ENCODE results near the gene MECP2. TPM values are rescaled to one million over a fixed set of nuclear protein-coding genes. Genes with fewer than 3 reads are reported as not detected.

MECP2 gene
- total RNA-seq, 4 donors from 2014 or later, result 36.8 to 71.2 (median 47.1) TPM

- TF ChIP-seq CTCF (IDR thresholded peaks at IDR 0.05; ENCODE audit: low read depth), result no peak
Observed at GRCh38 chrX:153973127-153974002, 124.2 kb downstream of the MECP2 start.

GRCh38 chrX:153972368-153973126 lies 125.0 kb downstream of the MECP2 start, which contains the start of gene TMEM187:
Gene TMEM187, plus strand, starts transcription at chrX:153972754. Its CDS starts 9,309 bp downstream, at chrX:153982063.
- TF ChIP-seq CTCF (IDR thresholded peaks at IDR 0.05; ENCODE audit: low read depth), result no peak

Small RNAs within 50 kb of the gene (small RNA-seq; reads per million reads assigned to genes)
- gene MIR3202-1, result not detected

Other genes with a start within 250 kb of the MECP2 start
- 1 to 10 TPM in 2 of 4 donors, under 1 TPM in 2; 0.68 to 1.5 (median 0.95) TPM for gene L1CAM, start 211.5 kb downstream of the MECP2 start, total RNA-seq
- gene AVPR2, start 193.0 kb downstream of the MECP2 start, total RNA-seq, result 10 to 100 TPM in 1 of 4 donors, 1 to 10 TPM in 3; 3.4 to 13.9 (median 5.7) TPM
- 10 to 100 TPM in 3 of 4 donors, 1 to 10 TPM in 1; 8.5 to 37.4 (median 28.2) TPM for gene ARHGAP4, start 171.5 kb downstream of the MECP2 start, total RNA-seq
- 10 to 100 TPM; 69.4 to 87.8 (median 76.5) TPM for gene NAA10, start 162.7 kb downstream of the MECP2 start, total RNA-seq
- 10 to 100 TPM; 14.0 to 43.4 (median 29.5) TPM for gene RENBP, start 153.1 kb downstream of the MECP2 start, total RNA-seq
- 10 to 100 TPM; 17.7 to 33.9 (median 21.2) TPM for gene HCFC1, start 125.9 kb downstream of the MECP2 start, total RNA-seq
- gene TMEM187, start 125.0 kb downstream of the MECP2 start, total RNA-seq, result 1 to 10 TPM; 2.0 to 10.0 (median 6.1) TPM
- gene IRAK1, start 77.8 kb downstream of the MECP2 start, total RNA-seq, result 10 to 100 TPM; 42.7 to 74.4 (median 47.3) TPM
- not detected for gene OPN1LW, start 46.5 kb upstream of the MECP2 start, total RNA-seq
- gene OPN1MW, start 84.9 kb upstream of the MECP2 start, total RNA-seq, result not detected
- not detected for gene OPN1MW2, start 122.0 kb upstream of the MECP2 start, total RNA-seq
- not detected for gene OPN1MW3, start 159.9 kb upstream of the MECP2 start, total RNA-seq
- gene TEX28, start 197.4 kb upstream of the MECP2 start, total RNA-seq, result not detected
- gene TKTL1, start 198.1 kb upstream of the MECP2 start, total RNA-seq, result under 1 TPM in 2 of 4 donors, not detected in 2; 0.34 to 0.66 TPM